Midbrain (tissue), 1 donor: Measurements from ENCODE around the gene PDE10A.
A peak's percentile ranks its signal among the peaks of the same experiment; 100 is the strongest.
"Not testable (repeated sequence)": the region's sequence is repeated elsewhere in the genome, so short reads cannot be mapped to it uniquely, and the experiment has no call there.

Experiments used
- DNase-seq: peaks from one replicate; lab custom pipeline; 2025; lab: John Stamatoyannopoulos, UW

Gene PDE10A

DNA sequence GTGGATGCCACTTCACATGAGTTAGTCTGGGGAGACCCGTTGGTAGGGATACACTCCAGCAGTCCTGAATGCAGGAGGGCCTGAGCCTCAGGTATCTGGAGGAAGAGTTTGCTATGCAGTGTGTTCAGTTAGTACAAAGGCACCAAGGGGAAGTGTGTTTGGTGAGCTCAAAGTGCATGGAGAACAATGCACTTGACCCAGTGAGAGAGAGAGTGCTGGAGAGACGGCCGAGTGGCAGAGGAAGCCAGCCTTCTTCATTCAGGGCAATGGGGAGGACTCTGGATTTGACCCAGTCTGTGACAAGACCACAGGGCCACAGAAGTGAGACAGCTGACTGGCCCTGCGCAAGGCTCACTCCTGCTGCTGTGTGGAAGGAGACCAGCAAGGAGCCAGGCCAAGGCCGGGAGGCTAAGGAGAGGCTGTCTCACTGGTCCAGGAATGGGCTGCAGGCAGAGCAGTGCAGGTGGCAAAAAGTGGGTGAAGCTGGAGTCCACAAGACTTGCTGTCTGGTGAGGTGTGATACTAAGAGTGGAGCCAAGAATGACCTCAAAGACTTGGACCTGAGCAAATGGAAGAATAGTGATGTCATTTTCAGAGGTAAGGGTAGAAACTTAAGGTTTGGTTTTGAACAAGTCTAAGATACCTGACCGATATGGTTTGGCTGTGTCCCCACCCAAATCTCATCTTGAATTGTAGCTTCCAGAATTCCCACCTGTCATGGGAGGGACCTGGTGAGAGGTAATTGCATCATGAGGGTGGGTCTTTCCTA is 38.0 kb downstream of the PDE10A start:
- no peak for DNase-seq

DNA sequence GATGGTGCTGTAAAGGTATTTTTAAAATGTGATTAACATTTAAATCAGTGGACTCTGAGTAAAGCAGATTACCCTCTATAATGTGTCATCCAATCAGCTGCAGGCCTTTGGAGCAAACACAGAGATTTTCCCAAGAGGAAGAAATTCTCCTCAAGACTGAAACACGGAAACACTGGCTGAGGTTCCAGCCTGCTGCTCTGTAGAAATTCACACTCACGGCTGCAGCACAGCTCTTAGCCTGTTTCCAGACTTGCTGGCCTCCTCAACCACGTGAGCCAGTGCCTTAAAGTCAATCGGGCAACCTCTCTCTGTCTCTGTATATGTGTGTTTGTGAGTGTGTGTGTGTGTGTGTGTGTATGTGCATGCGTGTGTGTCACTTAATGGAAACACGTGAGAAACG is 41.1 kb downstream of the PDE10A start:
- no peak for DNase-seq

DNA sequence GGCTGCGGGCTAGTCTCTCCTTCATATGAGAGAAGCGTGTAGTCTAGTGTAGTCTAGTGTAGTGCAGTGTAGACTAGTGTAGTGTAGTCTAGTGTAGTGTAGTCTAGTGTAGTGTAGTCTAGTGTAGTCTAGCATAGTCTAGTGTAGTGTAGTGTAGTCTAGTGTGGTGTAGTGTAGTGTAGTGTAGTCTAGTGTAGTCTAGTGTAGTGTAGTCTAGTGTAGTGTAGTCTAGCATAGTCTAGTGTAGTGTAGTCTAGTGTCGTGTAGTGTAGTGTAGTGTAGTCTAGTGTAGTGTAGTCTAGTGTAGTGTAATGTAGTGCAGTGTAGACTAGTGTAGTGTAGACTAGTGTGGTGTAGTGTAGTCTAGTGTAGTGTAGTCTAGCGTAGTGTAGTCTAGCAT is 44.1 kb downstream of the PDE10A start:
- DNase-seq: not testable (repeated sequence)

DNA sequence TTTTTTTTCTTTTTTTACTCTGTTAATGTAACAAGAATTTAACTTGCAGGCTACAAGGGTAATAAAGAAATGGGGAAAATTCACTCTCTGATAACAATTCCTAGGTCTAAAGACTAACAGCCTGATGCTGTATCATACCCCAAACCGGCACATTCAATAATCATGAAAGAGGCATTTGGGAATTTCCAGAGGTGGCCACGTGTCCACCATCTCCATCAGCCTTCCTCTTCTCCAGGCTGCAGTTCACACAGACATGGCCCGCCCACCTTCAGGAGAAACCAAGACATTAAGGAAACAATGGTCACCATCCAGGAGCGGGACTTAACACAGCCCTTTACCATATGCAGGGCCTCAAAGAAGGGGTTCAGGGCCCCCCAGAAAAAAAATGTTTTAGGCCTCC is 44.8 kb downstream of the PDE10A start:
- DNase-seq: no peak

DNA sequence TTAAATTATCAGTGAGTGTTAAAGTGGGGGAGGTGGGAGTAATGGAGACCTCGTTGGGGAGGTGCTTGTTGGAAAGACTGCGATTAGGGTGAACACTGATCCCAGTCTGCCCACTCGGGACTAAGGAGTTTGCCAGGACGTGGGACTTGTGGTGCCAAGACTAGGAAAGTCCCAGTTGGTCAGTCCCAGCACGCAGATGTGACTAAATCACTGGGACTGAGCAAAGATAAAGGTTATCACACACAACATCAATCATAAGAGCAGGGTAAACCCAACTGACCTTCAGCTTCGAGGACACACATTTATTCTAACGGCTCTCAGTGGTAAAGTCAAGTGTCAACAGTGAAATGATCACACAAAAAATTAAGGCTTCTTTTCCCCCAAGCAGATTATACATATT is 45.5 kb downstream of the PDE10A start:
- DNase-seq: no peak

DNA sequence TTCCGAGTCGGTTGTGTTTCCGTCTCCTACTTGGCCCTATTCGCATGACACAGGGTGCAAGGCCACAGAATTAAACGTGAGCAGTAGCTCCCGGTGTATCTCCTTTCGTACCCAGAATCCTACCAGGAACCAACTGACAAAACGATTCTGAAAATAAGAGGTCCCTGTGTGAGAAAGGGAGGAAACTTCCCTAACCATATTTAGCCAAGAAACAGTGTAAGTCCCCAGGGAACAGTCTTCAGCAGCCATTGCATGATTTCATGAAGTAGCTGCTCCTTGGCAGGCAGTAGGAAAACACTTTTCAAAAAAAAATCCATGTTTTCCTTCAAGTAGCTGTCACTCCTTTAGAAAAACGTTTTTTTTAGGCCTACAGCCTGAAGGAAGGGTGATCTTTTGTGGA is 46.9 kb downstream of the PDE10A start:
- DNase-seq: no peak

DNA sequence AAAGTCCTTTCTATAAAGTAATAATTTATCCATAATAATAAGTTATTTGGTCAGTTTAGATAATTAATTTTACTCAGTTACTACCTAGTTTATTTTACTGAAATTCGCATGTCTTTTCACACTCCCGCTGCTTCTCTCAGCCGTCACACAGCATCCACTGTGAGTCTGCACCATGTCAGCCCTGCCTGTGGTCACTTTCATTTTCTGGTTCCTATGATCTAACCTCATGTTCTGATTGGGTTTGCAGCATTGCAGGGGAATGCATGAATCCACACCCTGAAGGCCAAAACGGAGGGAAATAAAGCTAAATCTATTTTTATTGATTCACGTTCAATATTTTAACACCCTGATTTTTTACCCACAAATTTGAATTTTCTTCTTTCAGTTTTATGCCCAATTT is 47.4 kb downstream of the PDE10A start:
- DNase-seq: peak; percentile 32

DNA sequence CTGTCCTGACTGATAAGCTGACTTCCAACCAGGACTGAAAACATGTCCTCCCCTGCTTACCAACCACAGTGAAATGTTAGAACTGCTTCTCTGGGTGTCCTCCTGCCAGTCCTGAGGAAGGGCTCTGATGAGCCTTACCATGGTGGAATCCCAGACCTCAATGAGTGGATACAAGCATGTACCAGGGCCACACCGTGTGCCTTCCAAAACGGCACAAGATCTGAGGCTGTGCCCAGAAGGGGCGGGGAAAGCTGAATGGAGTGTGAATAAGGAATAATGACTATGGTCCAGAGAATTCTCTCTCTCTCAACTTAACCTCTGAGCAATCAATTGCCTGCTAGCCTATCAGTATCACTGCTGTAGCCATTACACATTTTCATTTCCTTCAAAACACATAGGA is 51.7 kb downstream of the PDE10A start:
- peak; percentile 41 for DNase-seq

DNA sequence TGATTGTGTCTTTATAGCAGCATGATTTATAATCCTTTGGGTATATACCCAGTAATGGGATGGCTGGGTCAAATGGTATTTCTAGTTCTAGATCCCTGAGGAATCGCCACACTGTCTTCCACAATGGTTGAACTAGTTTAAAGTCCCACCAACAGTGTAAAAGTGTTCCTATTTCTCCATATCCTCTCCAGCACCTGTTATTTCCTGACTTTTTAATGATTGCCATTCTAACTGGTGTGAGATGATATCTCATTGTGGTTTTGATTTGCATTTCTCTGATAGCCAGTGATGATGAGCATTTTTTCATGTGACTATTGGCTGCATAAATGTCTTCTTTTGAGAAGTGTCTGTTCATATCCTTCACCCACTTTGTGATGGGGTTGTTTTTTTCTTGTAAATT is 54.5 kb downstream of the PDE10A start:
- not testable (repeated sequence) for DNase-seq

DNA sequence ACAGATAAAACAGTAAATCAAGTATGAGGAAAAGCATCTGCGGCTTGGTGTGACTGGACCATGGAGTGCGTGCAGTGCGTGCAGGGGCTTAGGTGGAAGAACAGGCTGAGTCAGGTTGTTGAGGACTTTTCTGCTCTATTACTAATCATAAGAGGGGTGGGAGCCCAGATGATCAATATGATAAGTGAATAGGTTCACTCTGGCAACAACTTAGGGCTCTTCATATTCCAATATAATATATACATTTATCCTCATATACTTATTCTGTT is 56.4 kb downstream of the PDE10A start:
- DNase-seq: no peak

DNA sequence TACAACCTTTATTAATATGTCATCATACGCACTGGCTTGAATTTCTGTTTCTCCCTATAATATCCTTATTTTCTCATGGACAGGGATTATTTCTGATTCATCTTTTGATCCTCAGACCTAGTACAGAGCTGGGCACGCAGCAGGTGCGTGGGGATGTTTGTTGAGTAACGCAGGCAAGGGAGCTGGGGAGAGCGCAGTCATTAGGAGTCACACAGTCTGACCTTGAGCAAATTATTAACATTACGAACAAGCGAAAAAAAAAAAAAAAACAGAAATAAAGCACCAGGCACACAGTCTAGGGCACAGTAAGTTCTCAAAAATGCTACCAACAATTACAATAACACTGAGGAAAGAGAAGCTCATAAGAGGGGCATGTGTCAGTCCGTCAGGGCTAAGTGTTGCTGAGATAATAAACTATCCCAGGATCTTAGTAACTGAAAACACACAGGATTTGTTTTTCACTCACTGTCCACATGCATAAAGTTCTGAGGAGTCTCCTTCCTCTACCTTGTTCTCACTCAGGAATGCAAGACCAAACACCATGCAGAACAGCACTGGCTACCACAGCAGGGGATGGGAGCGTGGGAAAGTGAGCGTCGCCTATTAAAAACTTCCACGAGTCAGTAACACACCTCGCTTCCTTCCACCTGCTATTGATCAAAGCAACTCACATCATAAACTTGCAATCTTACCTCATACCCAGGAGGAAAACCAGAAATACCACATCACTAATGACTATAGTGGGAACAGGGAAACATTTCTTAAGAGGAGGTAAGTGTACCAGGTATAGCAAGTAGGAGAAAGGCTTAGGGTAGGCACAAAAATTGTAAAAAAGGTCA is 56.9 kb downstream of the PDE10A start:
- DNase-seq: no peak

DNA sequence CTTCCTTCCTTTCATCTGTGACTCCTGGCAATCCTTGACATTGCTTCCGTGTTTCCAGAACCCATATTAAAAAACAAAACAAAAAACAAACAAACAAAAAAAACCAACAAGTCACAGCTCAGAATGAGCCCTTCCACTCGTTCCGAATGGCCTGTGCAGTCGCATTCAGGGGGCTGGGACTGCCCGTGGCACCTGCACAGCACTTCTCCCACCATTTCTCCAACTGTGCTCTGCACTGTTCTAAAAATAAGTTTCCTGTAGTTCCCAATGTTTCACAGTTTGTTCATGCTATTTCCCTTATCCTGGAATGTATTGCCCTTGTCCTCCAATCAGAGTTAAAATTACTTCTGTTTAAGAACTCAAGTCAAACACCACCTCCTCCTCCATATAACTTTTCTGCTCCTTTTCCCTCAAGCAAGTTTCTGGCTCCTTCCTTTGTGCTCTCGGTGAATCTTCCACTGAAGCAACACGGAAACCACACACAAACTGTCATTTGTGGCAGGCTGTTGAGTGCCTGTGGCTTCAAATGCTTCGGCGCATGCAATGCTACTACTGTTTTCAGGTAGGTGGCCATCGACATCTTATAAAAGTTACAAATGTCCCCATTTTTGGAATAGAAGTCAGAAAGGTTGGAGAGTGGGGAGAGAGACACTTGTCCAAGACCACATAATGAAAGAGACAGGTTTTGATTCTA is 57.7 kb downstream of the PDE10A start:
- no peak for DNase-seq

DNA sequence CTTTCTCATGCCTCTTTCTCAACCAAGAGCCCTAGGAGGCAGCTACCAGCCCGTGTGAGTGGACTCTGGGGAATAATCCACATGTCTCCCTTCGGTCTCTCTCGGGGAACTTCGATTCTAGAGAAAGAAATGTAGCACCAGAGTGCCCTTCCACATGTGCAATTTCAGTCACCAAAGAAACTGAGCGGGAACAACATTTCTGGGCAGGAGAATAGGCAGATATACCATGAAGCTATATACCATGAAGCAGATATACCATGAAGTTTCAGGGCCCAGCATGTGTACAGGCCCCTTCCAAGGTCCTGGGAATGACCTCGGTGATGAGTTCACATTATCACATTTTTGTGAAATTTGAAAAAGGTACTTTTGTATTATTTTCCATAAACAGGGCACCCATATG is 60.8 kb downstream of the PDE10A start:
- DNase-seq: no peak

DNA sequence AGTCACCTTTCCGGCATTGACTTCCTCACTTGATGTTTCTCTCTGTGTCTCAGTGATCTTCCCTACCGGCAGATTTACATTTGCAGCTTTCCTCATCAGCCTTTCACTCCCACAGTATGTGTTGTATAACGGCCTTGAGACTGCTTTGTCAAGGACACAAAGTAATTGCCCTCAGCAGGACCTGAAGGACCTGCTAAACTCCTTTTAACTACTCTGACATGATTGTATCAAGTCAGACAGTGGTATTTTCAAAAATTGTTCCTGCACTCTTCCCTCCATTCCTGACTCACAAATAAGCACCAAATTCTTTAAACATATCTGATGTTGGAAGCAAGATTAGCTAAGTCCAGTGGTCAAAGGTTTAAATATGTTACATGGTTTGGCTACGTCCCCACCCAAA is 62.4 kb downstream of the PDE10A start:
- no peak for DNase-seq

DNA sequence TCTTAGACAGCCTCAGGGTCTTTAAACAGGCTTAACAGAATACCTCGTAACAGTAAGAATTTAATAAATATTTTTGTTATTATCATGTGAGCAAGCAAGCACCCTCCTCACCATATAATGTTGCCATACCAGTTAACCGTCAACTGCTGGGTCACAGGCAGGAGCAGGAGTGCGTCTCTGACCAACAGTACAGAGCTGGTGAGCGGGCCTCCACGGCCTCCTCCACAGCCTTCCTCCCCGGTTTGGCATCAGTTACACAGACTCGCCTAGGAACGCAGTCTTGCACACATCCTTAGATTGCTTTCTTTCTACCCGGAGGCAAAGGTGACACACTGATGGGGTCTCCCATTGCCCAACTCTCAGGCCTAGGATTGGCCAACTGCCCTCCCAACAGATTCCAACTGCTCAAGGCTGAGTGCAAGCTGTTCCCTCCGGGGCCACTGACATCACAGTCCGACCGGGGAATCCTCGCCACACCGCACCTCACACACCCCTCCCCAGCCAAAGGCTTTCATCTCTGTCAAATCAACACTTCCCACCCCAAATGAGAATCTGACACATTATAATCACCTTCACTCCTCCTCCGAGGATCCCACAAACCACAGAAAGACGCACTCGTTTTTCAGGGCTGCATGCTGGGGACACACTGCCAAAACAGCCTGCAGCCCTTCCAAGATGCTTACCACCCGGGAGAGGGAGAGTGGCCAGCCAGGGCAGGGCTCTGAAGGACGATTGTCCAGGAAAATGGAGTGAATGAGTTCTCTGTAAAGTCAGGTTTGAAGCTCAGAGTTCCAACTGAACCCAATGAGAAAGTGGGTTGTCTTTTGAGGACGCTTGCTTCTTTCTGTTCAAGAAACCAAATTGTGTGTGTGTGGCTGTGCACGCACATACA is 63.2 kb downstream of the PDE10A start:
- DNase-seq: peak; percentile 24

DNA sequence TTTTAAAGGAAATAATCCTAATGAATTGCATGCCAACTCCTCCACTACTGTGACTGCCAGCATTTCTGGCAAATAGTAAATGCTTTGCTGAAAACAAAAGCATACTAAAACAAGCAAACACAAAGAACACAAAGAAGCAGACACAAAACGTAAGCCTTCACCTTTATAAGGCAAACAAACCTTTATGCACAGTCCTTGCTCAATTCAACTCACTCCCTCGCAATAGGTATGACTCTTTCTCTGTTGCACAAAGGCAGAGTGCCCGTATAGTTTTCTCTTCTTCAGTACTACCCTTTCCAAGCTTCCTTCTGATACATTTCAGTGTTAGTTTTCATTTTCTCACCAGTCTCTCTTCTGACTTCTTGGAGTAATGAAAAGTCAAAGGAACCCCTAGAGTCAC is 63.9 kb downstream of the PDE10A start:
- no peak for DNase-seq

DNA sequence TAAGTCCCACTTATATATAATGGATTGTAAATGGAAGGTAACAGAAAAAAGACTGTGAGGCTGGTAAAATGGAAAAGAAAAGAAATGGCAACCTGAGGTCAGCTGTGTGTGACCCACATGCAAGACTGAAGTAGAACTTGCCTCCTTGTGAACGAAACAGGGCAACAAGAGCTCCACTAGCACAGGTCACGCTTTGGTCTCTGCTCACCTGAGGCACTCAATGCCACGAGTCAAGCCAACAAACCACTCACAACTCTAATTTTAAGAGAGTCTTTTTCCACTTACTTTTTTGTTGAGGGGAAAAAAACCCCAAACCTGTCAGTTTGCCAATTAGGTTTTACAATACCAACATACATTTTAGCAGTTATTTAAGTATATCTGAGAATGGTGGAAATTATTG is 65.2 kb downstream of the PDE10A start:
- no peak for DNase-seq

DNA sequence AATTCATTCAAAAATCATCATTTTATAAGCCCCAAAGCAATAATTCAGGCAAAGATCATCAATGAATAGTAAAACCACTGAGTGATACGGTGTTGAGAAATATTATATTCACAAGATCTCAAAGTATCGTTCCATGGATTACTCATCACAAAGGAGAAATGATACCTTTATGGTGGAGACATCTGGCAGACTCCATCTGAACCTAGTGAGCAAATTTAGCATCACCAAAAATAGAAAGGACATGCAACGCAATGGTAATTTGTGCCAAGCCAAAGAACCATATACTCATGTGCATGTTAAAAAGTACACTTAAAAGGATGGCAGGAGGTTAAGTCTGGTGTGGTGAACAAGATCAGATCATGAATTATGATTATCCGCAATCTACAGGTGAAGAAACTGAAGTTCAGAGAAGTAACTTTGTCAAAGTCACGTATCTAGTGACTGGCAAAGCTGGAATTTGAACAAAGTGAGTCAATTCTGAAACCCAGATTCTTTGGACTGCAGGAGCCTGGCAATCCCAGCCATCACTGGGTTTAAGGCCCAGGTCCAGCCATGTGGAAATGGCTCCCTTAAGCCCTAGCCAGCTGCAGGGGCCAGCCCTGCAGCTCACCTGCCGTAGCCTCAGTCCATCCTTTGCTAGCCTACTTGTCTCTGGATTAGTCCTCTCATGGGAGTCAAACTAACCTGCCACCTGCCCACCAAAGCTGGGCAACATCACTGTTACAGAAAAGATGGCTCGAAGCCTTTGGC is 68.3 kb downstream of the PDE10A start:
- DNase-seq: no peak

DNA sequence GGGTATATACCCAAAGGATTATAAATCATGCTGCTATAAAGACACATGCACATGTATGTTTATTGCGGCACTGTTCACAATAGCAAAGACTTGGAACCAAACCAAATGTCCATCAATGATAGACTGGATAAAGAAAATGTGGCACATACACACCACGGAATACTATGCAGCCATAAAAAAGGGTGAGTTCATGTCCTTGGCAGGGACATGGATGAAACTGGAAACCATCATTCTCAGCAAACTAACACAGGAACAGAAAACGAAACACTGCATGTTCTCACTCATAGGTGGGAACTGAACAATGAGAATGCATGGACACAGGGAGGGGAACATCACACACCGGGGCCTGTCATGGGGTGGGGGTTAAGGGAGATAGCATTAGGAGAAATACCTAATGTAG is 70.1 kb downstream of the PDE10A start:
- not testable (repeated sequence) for DNase-seq

DNA sequence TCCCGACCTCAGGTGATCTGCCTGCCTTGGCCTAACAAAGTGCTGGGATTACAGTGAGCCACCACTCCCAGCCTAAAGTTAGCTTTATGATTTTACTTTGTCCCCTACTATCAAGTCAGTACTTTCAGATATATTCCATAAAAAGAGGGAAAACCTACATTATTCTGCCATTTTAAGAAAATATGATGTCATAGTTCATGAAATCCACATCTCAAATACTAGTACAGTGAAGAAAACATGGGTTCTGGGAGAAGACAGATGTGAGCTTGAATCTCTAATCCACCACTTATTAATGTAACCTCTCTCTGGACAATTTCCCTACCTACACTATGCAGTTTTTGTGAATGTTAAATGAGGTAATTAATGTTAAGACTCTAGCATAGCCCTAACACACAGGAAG is 74.5 kb downstream of the PDE10A start:
- DNase-seq: no peak

DNA sequence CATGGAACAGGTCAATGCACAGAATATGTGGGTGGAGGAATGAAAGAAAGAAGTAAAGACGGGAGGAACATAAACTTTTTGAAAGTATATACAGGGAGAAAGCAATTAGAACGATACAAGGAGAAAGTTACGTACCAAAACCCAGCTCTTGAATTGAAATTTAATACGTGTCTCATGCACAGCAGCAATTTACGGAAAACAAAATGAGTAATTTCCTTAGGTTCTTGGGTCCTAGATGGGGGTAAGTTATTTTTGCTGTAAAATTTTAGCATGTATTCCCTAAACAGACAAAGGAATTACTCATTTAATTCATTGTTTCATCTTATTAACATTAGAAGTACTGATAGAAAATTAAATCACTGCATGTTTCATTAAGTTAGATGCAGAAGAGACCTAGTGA is 75.8 kb downstream of the PDE10A start:
- DNase-seq: no peak
